ENCODE data around the gene MOCOS. TPM values are rescaled to one million over a fixed set of nuclear protein-coding genes. Genes with fewer than 3 reads are reported as not detected.

MOCOS gene
- total and polyA plus RNA-seq, 3 experiments from 2014 or later = 0.04 to 0.13 (median 0.07) TPM

- Histone ChIP-seq H3K9me3 (ENCODE audit: low read length) (no peaks in the 10 kb centered on the region), H3K4me3 (ENCODE audit: low read length) (no peak overlapping the region), H3K27ac (ENCODE audit: low read depth, low read length) (no peak overlapping the region), H3K27me3 (ENCODE audit: insufficient read depth, low read length, poor library complexity, severe bottlenecking) (peaks cover 8% of the 10 kb centered on the region), H3K4me1 (ENCODE audit: insufficient read depth, low read length) (no peaks in the 10 kb centered on the region), H3K36me3 (ENCODE audit: insufficient read depth, low read length) (no peaks in the 10 kb centered on the region)
- Mint-ChIP-seq H3K4me3 (no peak overlapping the region), H3K27me3 (peaks cover 5 to 64% of the 10 kb centered on the region in 2 donors), H3K27ac (peak overlapping the region in 1 of 8 donors; percentile 6), H3K4me1 (no peaks in the 10 kb centered on the region), H3K9me3 (peaks cover 4 to 16% (median 12%) of the 10 kb centered on the region in 5 donors), H3K36me3 (peaks cover 0 to 12% (median 3%) of the 10 kb centered on the region in 3 donors)
- CTCF ChIA-PET = no interaction called here
- DNase-seq = no peak
- POLR2A ChIA-PET = no interaction called here
Measured at GRCh38 chr18:36249392-36249791, 62.1 kb downstream of the MOCOS start.

GRCh38 chr18:36250827-36251226, 63.5 kb downstream of the MOCOS start:
- Histone ChIP-seq H3K9me3 (ENCODE audit: low read length) (no peaks in the 10 kb centered on the region), H3K4me3 (ENCODE audit: low read length) (no peak overlapping the region), H3K4me1 (ENCODE audit: insufficient read depth, low read length) (no peaks in the 10 kb centered on the region), H3K27ac (ENCODE audit: low read depth, low read length) (no peak overlapping the region), H3K36me3 (ENCODE audit: insufficient read depth, low read length) (no peaks in the 10 kb centered on the region), H3K27me3 (ENCODE audit: insufficient read depth, low read length, poor library complexity, severe bottlenecking) (peaks cover 8% of the 10 kb centered on the region)
- H3K27me3 Mint-ChIP-seq = peaks cover 5 to 57% of the 10 kb centered on the region in 2 donors
- H3K27ac Mint-ChIP-seq = no peak overlapping the region
- DNase-seq = no peak
- H3K9me3 Mint-ChIP-seq = peaks cover 4 to 7% (median 5%) of the 10 kb centered on the region in 5 donors
- H3K36me3 Mint-ChIP-seq = peaks cover 0 to 5% (median 3%) of the 10 kb centered on the region in 3 donors
- H3K4me1 Mint-ChIP-seq = no peaks in the 10 kb centered on the region
- no peak overlapping the region for H3K4me3 Mint-ChIP-seq
- CTCF ChIA-PET = no interaction called here
- POLR2A ChIA-PET = no interaction called here

GRCh38 chr18:36255072-36255698, 67.9 kb downstream of the MOCOS start:
- peaks cover 4% of the 10 kb centered on the region for H3K27me3 ChIP-seq (ENCODE audit: insufficient read depth, low read length, poor library complexity, severe bottlenecking)
- H3K36me3 ChIP-seq (ENCODE audit: insufficient read depth, low read length) = no peaks in the 10 kb centered on the region
- no peaks in the 10 kb centered on the region for H3K4me1 ChIP-seq (ENCODE audit: insufficient read depth, low read length)
- H3K4me1 Mint-ChIP-seq = no peaks in the 10 kb centered on the region
- H3K27ac Mint-ChIP-seq = no peak overlapping the region
- no peak overlapping the region for H3K4me3 Mint-ChIP-seq
- H3K9me3 ChIP-seq (ENCODE audit: low read length) = no peaks in the 10 kb centered on the region
- no peak overlapping the region for H3K4me3 ChIP-seq (ENCODE audit: low read length)
- no peaks in the 10 kb centered on the region for H3K36me3 Mint-ChIP-seq
- H3K9me3 Mint-ChIP-seq = peaks cover 0 to 2% (median 0%) of the 10 kb centered on the region in 5 donors
- ChIA-PET CTCF (no interaction called here), POLR2A (no interaction called here)
- DNase-seq = no peak
- no peak overlapping the region for H3K27ac ChIP-seq (ENCODE audit: low read depth, low read length)
- peaks cover 7 to 32% of the 10 kb centered on the region in 2 donors for H3K27me3 Mint-ChIP-seq

- H3K9me3 Mint-ChIP-seq = peaks cover 0 to 2% (median 0%) of the 10 kb centered on the region in 5 donors
- Histone ChIP-seq H3K4me1 (ENCODE audit: insufficient read depth, low read length) (no peaks in the 10 kb centered on the region), H3K27ac (ENCODE audit: low read depth, low read length) (no peak overlapping the region), H3K36me3 (ENCODE audit: insufficient read depth, low read length) (no peaks in the 10 kb centered on the region), H3K27me3 (ENCODE audit: insufficient read depth, low read length, poor library complexity, severe bottlenecking) (no peaks in the 10 kb centered on the region), H3K9me3 (ENCODE audit: low read length) (no peaks in the 10 kb centered on the region), H3K4me3 (ENCODE audit: low read length) (no peak overlapping the region)
- no peak overlapping the region for H3K27ac Mint-ChIP-seq
- H3K27me3 Mint-ChIP-seq = peaks cover 9 to 29% of the 10 kb centered on the region in 2 donors
- ChIA-PET CTCF (no interaction called here), POLR2A (no interaction called here)
- DNase-seq = no peak
- H3K4me3 Mint-ChIP-seq = no peak overlapping the region
- no peaks in the 10 kb centered on the region for H3K4me1 Mint-ChIP-seq
- no peaks in the 10 kb centered on the region for H3K36me3 Mint-ChIP-seq
Measured at GRCh38 chr18:36256094-36256493, 68.8 kb downstream of the MOCOS start.

GRCh38 chr18:36262971-36263370, 75.7 kb downstream of the MOCOS start:
- CTCF ChIA-PET = no interaction called here
- Mint-ChIP-seq H3K27ac (no peak overlapping the region), H3K4me1 (no peaks in the 10 kb centered on the region)

GRCh38 chr18:36264283-36264682, 77.0 kb downstream of the MOCOS start:
- Mint-ChIP-seq H3K9me3 (no peaks in the 10 kb centered on the region), H3K4me1 (no peaks in the 10 kb centered on the region), H3K27ac (no peak overlapping the region), H3K36me3 (peaks cover 0 to 1% (median 0%) of the 10 kb centered on the region in 3 donors), H3K27me3 (peaks cover 2 to 29% of the 10 kb centered on the region in 2 donors), H3K4me3 (peak overlapping the region in 1 of 7 donors; percentile 41)
- CTCF ChIA-PET = no interaction called here
- no peak for DNase-seq
- H3K27ac ChIP-seq (ENCODE audit: low read depth, low read length) = no peak overlapping the region
- no peaks in the 10 kb centered on the region for H3K9me3 ChIP-seq (ENCODE audit: low read length)
- H3K36me3 ChIP-seq (ENCODE audit: insufficient read depth, low read length) = no peaks in the 10 kb centered on the region
- POLR2A ChIA-PET = no interaction called here
- no peaks in the 10 kb centered on the region for H3K27me3 ChIP-seq (ENCODE audit: insufficient read depth, low read length, poor library complexity, severe bottlenecking)
- no peaks in the 10 kb centered on the region for H3K4me1 ChIP-seq (ENCODE audit: insufficient read depth, low read length)
- H3K4me3 ChIP-seq (ENCODE audit: low read length) = no peak overlapping the region

More at GRCh38 chr18:36262971-36263370, 75.7 kb downstream of the MOCOS start:
- H3K36me3 ChIP-seq (ENCODE audit: insufficient read depth, low read length) = no peaks in the 10 kb centered on the region
- H3K36me3 Mint-ChIP-seq = peaks cover 0 to 1% (median 0%) of the 10 kb centered on the region in 3 donors
- H3K27me3 ChIP-seq (ENCODE audit: insufficient read depth, low read length, poor library complexity, severe bottlenecking) = no peaks in the 10 kb centered on the region
- no peaks in the 10 kb centered on the region for H3K4me1 ChIP-seq (ENCODE audit: insufficient read depth, low read length)
- peaks cover 4 to 31% of the 10 kb centered on the region in 2 donors for H3K27me3 Mint-ChIP-seq
- H3K4me3 Mint-ChIP-seq = no peak overlapping the region
- H3K9me3 ChIP-seq (ENCODE audit: low read length) = no peaks in the 10 kb centered on the region
- H3K4me3 ChIP-seq (ENCODE audit: low read length) = no peak overlapping the region
- no peak overlapping the region for H3K27ac ChIP-seq (ENCODE audit: low read depth, low read length)
- no peak for DNase-seq
- POLR2A ChIA-PET = no interaction called here
- no peaks in the 10 kb centered on the region for H3K9me3 Mint-ChIP-seq

- Mint-ChIP-seq H3K27me3 (peaks cover 2 to 30% of the 10 kb centered on the region in 2 donors), H3K4me1 (no peaks in the 10 kb centered on the region), H3K36me3 (peaks cover 0 to 1% (median 0%) of the 10 kb centered on the region in 3 donors), H3K9me3 (no peaks in the 10 kb centered on the region), H3K27ac (no peak overlapping the region), H3K4me3 (no peak overlapping the region)
- H3K4me3 ChIP-seq (ENCODE audit: low read length) = no peak overlapping the region
- POLR2A ChIA-PET = no interaction called here
- H3K9me3 ChIP-seq (ENCODE audit: low read length) = no peaks in the 10 kb centered on the region
- CTCF ChIA-PET = no interaction called here
- no peaks in the 10 kb centered on the region for H3K36me3 ChIP-seq (ENCODE audit: insufficient read depth, low read length)
- H3K27ac ChIP-seq (ENCODE audit: low read depth, low read length) = no peak overlapping the region
- DNase-seq = no peak
- H3K27me3 ChIP-seq (ENCODE audit: insufficient read depth, low read length, poor library complexity, severe bottlenecking) = no peaks in the 10 kb centered on the region
- H3K4me1 ChIP-seq (ENCODE audit: insufficient read depth, low read length) = no peaks in the 10 kb centered on the region
Measured at GRCh38 chr18:36265015-36265414, 77.7 kb downstream of the MOCOS start.

GRCh38 chr18:36269157-36269556, 81.9 kb downstream of the MOCOS start:
- H3K27ac ChIP-seq (ENCODE audit: low read depth, low read length) = no peak overlapping the region
- H3K27ac Mint-ChIP-seq = no peak overlapping the region
- peaks cover 0 to 1% (median 0%) of the 10 kb centered on the region in 3 donors for H3K36me3 Mint-ChIP-seq
- peaks cover 3 to 32% of the 10 kb centered on the region in 2 donors for H3K27me3 Mint-ChIP-seq
- H3K4me3 Mint-ChIP-seq = no peak overlapping the region
- no peaks in the 10 kb centered on the region for H3K36me3 ChIP-seq (ENCODE audit: insufficient read depth, low read length)
- no peaks in the 10 kb centered on the region for H3K9me3 ChIP-seq (ENCODE audit: low read length)
- POLR2A ChIA-PET = no interaction called here
- no peak overlapping the region for H3K4me3 ChIP-seq (ENCODE audit: low read length)
- H3K4me1 Mint-ChIP-seq = no peaks in the 10 kb centered on the region
- no peaks in the 10 kb centered on the region for H3K4me1 ChIP-seq (ENCODE audit: insufficient read depth, low read length)
- H3K9me3 Mint-ChIP-seq = no peaks in the 10 kb centered on the region
- DNase-seq = no peak
- CTCF ChIA-PET = no interaction called here
- no peaks in the 10 kb centered on the region for H3K27me3 ChIP-seq (ENCODE audit: insufficient read depth, low read length, poor library complexity, severe bottlenecking)

All from CD8-positive, alpha-beta memory T cell (primary cell).